GM12878 (cell line): ENCODE data around the gene IMMP2L. TPM values are rescaled to one million over a fixed set of nuclear protein-coding genes. Genes with fewer than 3 reads are reported as not detected.

Source experiments
- ATAC-seq: fragments of 200-7000 bp; cut with Tn5 transposase; 3 replicates; pipeline ENCODE4 v1.9.1; 2020; ENCODE audit warnings: mild to moderate bottlenecking, moderate library complexity
- BruUV-seq: library from RNA; stranded (reverse); fragments of 400-500 nt; replicated peaks from 2 replicates; lab custom pipeline; 2021; lab: Mats Ljungman, UMichigan
- CTCF ChIA-PET: fragments of 300-600 bp; sonication (Branson Sonifier 250); formaldehyde crosslinking; extraction: SDS; loops from one replicate; lab custom pipeline; 2021; ENCODE audit warnings: inconsistent platforms; lab: Yijun Ruan, JAX
- POLR2A ChIA-PET: fragments of 350-600 bp; formaldehyde crosslinking; extraction: SDS; loops from one replicate; lab custom pipeline; 2021; ENCODE audit warnings: inconsistent platforms; lab: Charles Lee
- RAD21 ChIA-PET: fragments of 300-600 bp; sonication (Branson Sonifier 250); formaldehyde crosslinking; loops from one replicate; lab custom pipeline; 2023; ENCODE audit warnings: antibody characterized with exemption; ENCODE audit not compliant: unreplicated experiment; lab: Charles Lee
- SMC1A ChIA-PET: fragments of 300-600 bp; sonication (Branson Sonifier 250); formaldehyde crosslinking; loops from one replicate; lab custom pipeline; 2023; ENCODE audit not compliant: unreplicated experiment, uncharacterized antibody; lab: Charles Lee
- DNase-seq: peaks from one replicate; pipeline ENCODE4 v3.0.0-alpha.2; 2011; ENCODE audit warnings: low read depth, low spot score
- FAIRE-seq: peaks from 3 replicates; lab custom pipeline; 2011; peaks lifted over from hg19 to GRCh38; lab: Jason Lieb, UNC
- H2AFZ ChIP-seq: 2 replicates; pipeline ENCODE4 v1.6.0; 2011; ENCODE audit warnings: low read depth, low read length, control low read depth; ENCODE audit not compliant: control insufficient read depth
- H3K27ac ChIP-seq: 2 replicates; pipeline ENCODE4 v1.5.1; 2011; ENCODE audit warnings: control low read depth; ENCODE audit not compliant: control insufficient read depth, insufficient read depth
- H3K27me3 ChIP-seq, 2 experiments: replicated peaks in 1 of 2; 2 replicates each; pipeline versions ENCODE4 v1.6.0 to v1.6.1; 2011; ENCODE audit warnings: low read length in 1 of 2; ENCODE audit not compliant: control insufficient read depth in 2 of 2, insufficient read depth in 2 of 2
- H3K36me3 ChIP-seq, 2 experiments: 2 replicates each; pipeline ENCODE4 v1.5.1; 2011; ENCODE audit warnings: low read length in 1 of 2; ENCODE audit not compliant: control insufficient read depth in 2 of 2, insufficient read depth in 2 of 2
- H3K4me1 ChIP-seq: 2 replicates; pipeline ENCODE4 v1.6.1; 2011; ENCODE audit warnings: mild to moderate bottlenecking, low read length, moderate library complexity, mixed read lengths; ENCODE audit not compliant: control insufficient read depth, insufficient read depth
- H3K4me2 ChIP-seq: 2 replicates; pipeline ENCODE4 v1.6.0; 2011; ENCODE audit warnings: control low read depth; ENCODE audit not compliant: control insufficient read depth, insufficient read depth
- H3K4me3 ChIP-seq: fragments of 200-600 bp; sonication (generic); 2 replicates; pipeline ENCODE4 v1.5.1; 2016
- H3K79me2 ChIP-seq: 2 replicates; pipeline ENCODE4 v1.6.0; 2011; ENCODE audit warnings: low read length; ENCODE audit not compliant: control insufficient read depth, insufficient read depth
- H3K9ac ChIP-seq: 2 replicates; pipeline ENCODE4 v1.8.0; 2011; ENCODE audit warnings: low read length, control low read depth, mixed read lengths; ENCODE audit not compliant: control insufficient read depth, insufficient read depth
- H3K9me3 ChIP-seq: replicated peaks from 3 replicates; pipeline ENCODE4 v1.5.1; 2011; ENCODE audit warnings: mild to moderate bottlenecking, low read length; ENCODE audit not compliant: control insufficient read depth, insufficient read depth
- H4K20me1 ChIP-seq: 2 replicates; pipeline ENCODE4 v1.6.0; 2011; ENCODE audit not compliant: control insufficient read depth, insufficient read depth
- BMI1 ChIP-seq: fragments of 450-650 bp; IDR thresholded peaks from 2 replicates; pipeline ENCODE4 v1.6.1; 2016; ENCODE audit warnings: mild to moderate bottlenecking, moderate library complexity, borderline replicate concordance
- CBFB ChIP-seq: IDR thresholded peaks from 2 replicates; pipeline ENCODE4 v1.6.1; 2016; ENCODE audit warnings: antibody characterized with exemption, low read depth
- NR2C2 ChIP-seq: IDR thresholded peaks from 2 replicates; pipeline ENCODE4 v1.6.1; 2011; ENCODE audit warnings: borderline replicate concordance, low read depth; ENCODE audit not compliant: control insufficient read depth, insufficient read length
- RAD21 ChIP-seq: IDR thresholded peaks from 2 replicates; pipeline ENCODE4 v1.6.1; 2011; ENCODE audit warnings: mild to moderate bottlenecking, low read depth, low read length, moderate library complexity; ENCODE audit not compliant: insufficient read depth
- WGBS: methylation state at CpG from one replicate; pipeline ENCODE4 v1.1.6; 2016; ENCODE audit warnings: low lambda C conversion rate; ENCODE audit not compliant: insufficient replicate concordance, insufficient coverage; ENCODE audit errors: missing lambda C conversion rate; 5-methylcytosine and 5-hydroxymethylcytosine counted together
- in situ Hi-C: fragments of 300-500 bp; cut with MboI; formaldehyde crosslinking; loops from 9 replicates; pipeline ENCODE4 v1.14.3; 2018; ENCODE audit warnings: mixed read lengths
- intact Hi-C: fragments of 100-400 bp; cut with micrococcal nuclease; formaldehyde crosslinking; loops from one replicate; pipeline ENCODE4 v1.14.2; 2022; ENCODE audit not compliant: unreplicated experiment
- polyA plus RNA-seq, 11 experiments: library from polyadenylated mRNA; depleted of rRNA in 4 of 11; unstranded in 6 of 11; stranded (reverse) in 5 of 11; fragments of >200 nt; fragmentation: Nextera tagmentation in 4 of 11; fragmentation: Illumina TruSeq in 1 of 11; extraction: Ambion mirVana in 4 of 11; extraction: Trizol in 1 of 11; gene quantifications; 1 replicate in 1 of 11; 2 replicates in 10 of 11; pipeline versions ENCODE4 v1.2.1 to v1.2.3, GENCODE V29; 2011 to 2016; ENCODE audit warnings: inconsistent platforms in 2 of 11, missing spikeins in 2 of 11, low read depth in 1 of 11
- total RNA-seq, 4 experiments: library from RNA; depleted of rRNA in 3 of 4; stranded (reverse); fragments of >200 nt in 3 of 4; fragmentation: Illumina TruSeq in 1 of 4; extraction: Trizol in 1 of 4; gene quantifications; 2 replicates each; pipeline versions ENCODE4 v1.2.1 to v1.2.3, GENCODE V29; 2013 to 2021
- TF ChIP-seq, protein P1 (sequence below): IDR thresholded peaks from 2 replicates; pipeline ENCODE4 v1.6.1; 2012; ENCODE audit warnings: low read length, inconsistent platforms
- TF ChIP-seq, protein P2 (sequence below): IDR thresholded peaks from 2 replicates; pipeline ENCODE4 v1.6.1; 2011; ENCODE audit warnings: low read depth, mild to moderate bottlenecking, low read length, moderate library complexity, borderline replicate concordance; ENCODE audit errors: extremely low read depth
- TF ChIP-seq, protein P3 (sequence below): IDR thresholded peaks from 2 replicates; pipeline ENCODE4 v1.6.1; 2012; ENCODE audit warnings: improper control_type of control experiment, low read depth, low read length; ENCODE audit not compliant: insufficient replicate concordance
- TF ChIP-seq, protein P4 (sequence below): fragments of 450-650 bp; IDR thresholded peaks from 2 replicates; pipeline ENCODE4 v1.6.1; 2016; ENCODE audit warnings: mild to moderate bottlenecking

Gene IMMP2L
- total and polyA plus RNA-seq, 10 of the 15 experiments (the other 5 are each of a cell fraction or from before 2014, with no cell fraction given), result 12.6 to 46.3 (median 19.6) TPM

GRCh38 chr7:111329367-111330234 is 232.7 kb downstream of the IMMP2L start:
- Histone ChIP-seq H3K27ac (no peak overlapping the region; the same call in 1 of the 2 replicates), H3K79me2 (no peaks in the 10 kb centered on the region), H3K4me1 (0 out of 2 replicates have a peak, but pooled peaks cover 3% of the 10 kb centered on the region), H3K9ac (no peak overlapping the region), H3K4me2 (peak overlapping the region; percentile 15), H3K9me3 (no peaks in the 10 kb centered on the region; the same call in 1 of the 3 replicates), H4K20me1 (no peaks in the 10 kb centered on the region), H3K36me3 (no peaks in the 10 kb centered on the region), H3K27me3 (no peaks in the 10 kb centered on the region), H3K4me3 (no peak overlapping the region), H2AFZ (peak overlapping the region; percentile 55; the same call in 1 of the 2 replicates)
- DNase-seq, result no peak
- no TSS peak for BruUV-seq
- no peak for FAIRE-seq
- peak; percentile 66 for ATAC-seq
- RAD21 ChIA-PET, result no interaction called here
- TF ChIP-seq, protein P1, sequence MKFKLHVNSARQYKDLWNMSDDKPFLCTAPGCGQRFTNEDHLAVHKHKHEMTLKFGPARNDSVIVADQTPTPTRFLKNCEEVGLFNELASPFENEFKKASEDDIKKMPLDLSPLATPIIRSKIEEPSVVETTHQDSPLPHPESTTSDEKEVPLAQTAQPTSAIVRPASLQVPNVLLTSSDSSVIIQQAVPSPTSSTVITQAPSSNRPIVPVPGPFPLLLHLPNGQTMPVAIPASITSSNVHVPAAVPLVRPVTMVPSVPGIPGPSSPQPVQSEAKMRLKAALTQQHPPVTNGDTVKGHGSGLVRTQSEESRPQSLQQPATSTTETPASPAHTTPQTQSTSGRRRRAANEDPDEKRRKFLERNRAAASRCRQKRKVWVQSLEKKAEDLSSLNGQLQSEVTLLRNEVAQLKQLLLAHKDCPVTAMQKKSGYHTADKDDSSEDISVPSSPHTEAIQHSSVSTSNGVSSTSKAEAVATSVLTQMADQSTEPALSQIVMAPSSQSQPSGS, result no peak
- TF ChIP-seq, protein P2, sequence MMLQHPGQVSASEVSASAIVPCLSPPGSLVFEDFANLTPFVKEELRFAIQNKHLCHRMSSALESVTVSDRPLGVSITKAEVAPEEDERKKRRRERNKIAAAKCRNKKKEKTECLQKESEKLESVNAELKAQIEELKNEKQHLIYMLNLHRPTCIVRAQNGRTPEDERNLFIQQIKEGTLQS, result no peak
- TF ChIP-seq RAD21 (peak; percentile 47), BMI1 (no peak), NR2C2 (no peak), CBFB (no peak)
- TF ChIP-seq, protein P3, sequence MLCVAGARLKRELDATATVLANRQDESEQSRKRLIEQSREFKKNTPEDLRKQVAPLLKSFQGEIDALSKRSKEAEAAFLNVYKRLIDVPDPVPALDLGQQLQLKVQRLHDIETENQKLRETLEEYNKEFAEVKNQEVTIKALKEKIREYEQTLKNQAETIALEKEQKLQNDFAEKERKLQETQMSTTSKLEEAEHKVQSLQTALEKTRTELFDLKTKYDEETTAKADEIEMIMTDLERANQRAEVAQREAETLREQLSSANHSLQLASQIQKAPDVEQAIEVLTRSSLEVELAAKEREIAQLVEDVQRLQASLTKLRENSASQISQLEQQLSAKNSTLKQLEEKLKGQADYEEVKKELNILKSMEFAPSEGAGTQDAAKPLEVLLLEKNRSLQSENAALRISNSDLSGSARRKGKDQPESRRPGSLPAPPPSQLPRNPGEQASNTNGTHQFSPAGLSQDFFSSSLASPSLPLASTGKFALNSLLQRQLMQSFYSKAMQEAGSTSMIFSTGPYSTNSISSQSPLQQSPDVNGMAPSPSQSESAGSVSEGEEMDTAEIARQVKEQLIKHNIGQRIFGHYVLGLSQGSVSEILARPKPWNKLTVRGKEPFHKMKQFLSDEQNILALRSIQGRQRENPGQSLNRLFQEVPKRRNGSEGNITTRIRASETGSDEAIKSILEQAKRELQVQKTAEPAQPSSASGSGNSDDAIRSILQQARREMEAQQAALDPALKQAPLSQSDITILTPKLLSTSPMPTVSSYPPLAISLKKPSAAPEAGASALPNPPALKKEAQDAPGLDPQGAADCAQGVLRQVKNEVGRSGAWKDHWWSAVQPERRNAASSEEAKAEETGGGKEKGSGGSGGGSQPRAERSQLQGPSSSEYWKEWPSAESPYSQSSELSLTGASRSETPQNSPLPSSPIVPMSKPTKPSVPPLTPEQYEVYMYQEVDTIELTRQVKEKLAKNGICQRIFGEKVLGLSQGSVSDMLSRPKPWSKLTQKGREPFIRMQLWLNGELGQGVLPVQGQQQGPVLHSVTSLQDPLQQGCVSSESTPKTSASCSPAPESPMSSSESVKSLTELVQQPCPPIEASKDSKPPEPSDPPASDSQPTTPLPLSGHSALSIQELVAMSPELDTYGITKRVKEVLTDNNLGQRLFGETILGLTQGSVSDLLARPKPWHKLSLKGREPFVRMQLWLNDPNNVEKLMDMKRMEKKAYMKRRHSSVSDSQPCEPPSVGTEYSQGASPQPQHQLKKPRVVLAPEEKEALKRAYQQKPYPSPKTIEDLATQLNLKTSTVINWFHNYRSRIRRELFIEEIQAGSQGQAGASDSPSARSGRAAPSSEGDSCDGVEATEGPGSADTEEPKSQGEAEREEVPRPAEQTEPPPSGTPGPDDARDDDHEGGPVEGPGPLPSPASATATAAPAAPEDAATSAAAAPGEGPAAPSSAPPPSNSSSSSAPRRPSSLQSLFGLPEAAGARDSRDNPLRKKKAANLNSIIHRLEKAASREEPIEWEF, result no peak
- TF ChIP-seq, protein P4, sequence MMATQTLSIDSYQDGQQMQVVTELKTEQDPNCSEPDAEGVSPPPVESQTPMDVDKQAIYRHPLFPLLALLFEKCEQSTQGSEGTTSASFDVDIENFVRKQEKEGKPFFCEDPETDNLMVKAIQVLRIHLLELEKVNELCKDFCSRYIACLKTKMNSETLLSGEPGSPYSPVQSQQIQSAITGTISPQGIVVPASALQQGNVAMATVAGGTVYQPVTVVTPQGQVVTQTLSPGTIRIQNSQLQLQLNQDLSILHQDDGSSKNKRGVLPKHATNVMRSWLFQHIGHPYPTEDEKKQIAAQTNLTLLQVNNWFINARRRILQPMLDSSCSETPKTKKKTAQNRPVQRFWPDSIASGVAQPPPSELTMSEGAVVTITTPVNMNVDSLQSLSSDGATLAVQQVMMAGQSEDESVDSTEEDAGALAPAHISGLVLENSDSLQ, result no peak
- POLR2A ChIA-PET, result no interaction called here
- WGBS, result 64% methylated on average over 5 of the region's 5 CpGs
- in situ Hi-C loops (loop anchor here (10.0 kb wide), 1 partner anchor 405 kb away; no protein-coding TSS in a partner anchor), intact Hi-C loops (loop anchor here (5.0 kb wide), 1 partner anchor 403 kb away; no protein-coding TSS in a partner anchor)
- SMC1A ChIA-PET, result interaction anchor here (0.5 to 1.6 kb wide), 5 partner anchors 9 to 403 kb away, joined by 3 to 4 read pairs (median 3); no protein-coding TSS in a partner anchor
- CTCF ChIA-PET, result interaction anchor here (1.0 to 2.4 kb wide), 2 partner anchors 230 to 406 kb away, joined by 3 to 6 read pairs; no protein-coding TSS in a partner anchor
